Breast epithelium (tissue), 4 donors: ENCODE measurements around the gene MTUS2. TPM values are rescaled to one million over a fixed set of nuclear protein-coding genes. Genes with fewer than 3 reads are reported as not detected.
A peak's percentile ranks its signal among the peaks of the same experiment; 100 is the strongest.

Source experiments
- DNase-seq, 2 donors: peaks; one replicate each; pipeline ENCODE4 v3.0.0-alpha.2; 2019; ENCODE audit warnings: low spot score in 2 of 2
- H3K27ac ChIP-seq, 2 donors: fragments of 200-600 bp; sonication (generic) in 1 of 2; one replicate each; pipeline ENCODE4 v1.5.1; 2016 to 2019; ENCODE audit warnings: mild to moderate bottlenecking in 1 of 2
- H3K27me3 ChIP-seq, 2 donors: fragments of 200-600 bp; sonication (generic) in 1 of 2; one replicate each; pipeline versions ENCODE4 v1.5.1 to v1.6.0; 2017 to 2019; ENCODE audit warnings: control low read depth in 1 of 2, mild to moderate bottlenecking in 1 of 2
- H3K36me3 ChIP-seq: fragments of 200-600 bp; one replicate; pipeline ENCODE4 v1.5.1; 2019
- H3K4me1 ChIP-seq, 2 donors: fragments of 200-600 bp; sonication (generic); one replicate each; pipeline ENCODE4 v1.5.1; 2016 to 2019; ENCODE audit warnings: control low read depth in 1 of 2
- H3K4me3 ChIP-seq, 3 donors: fragments of 200-600 bp; sonication (generic); 1 replicate in 2 of 3; 2 replicates in 1 of 3; pipeline ENCODE4 v1.5.1; 2016 to 2019; ENCODE audit warnings: mild to moderate bottlenecking in 3 of 3, moderate library complexity in 2 of 3
- H3K9me3 ChIP-seq, 2 donors: fragments of 200-600 bp; sonication (generic) in 1 of 2; one replicate each; pipeline ENCODE4 v1.5.1; 2016 to 2019; ENCODE audit warnings: control low read depth in 1 of 2
- POLR2A ChIP-seq: fragments of 450-650 bp; IDR thresholded peaks from one replicate; pipeline ENCODE4 v1.6.1; 2016; ENCODE audit warnings: antibody characterized with exemption, mild to moderate bottlenecking, moderate library complexity
- POLR2AphosphoS5 ChIP-seq, 3 donors: sonication (generic); formaldehyde crosslinking; IDR thresholded peaks; one replicate each; pipeline ENCODE4 v1.6.1; 2017; ENCODE audit warnings: antibody characterized with exemption in 3 of 3
- intact Hi-C: fragments of 100-400 bp; cut with DNase I; formaldehyde crosslinking; loops from one replicate; pipeline ENCODE4 v1.15.1; 2023; ENCODE audit warnings: low total_unique reads
- total RNA-seq, 3 donors: library from RNA; depleted of rRNA; stranded (reverse); fragments of >200 nt; gene quantifications; one replicate each; pipeline ENCODE4 v1.1.0, GENCODE V29; 2016
- TF ChIP-seq, protein P1 (sequence below), 3 donors: fragments of 450-650 bp; IDR thresholded peaks; one replicate each; pipeline ENCODE4 v1.5.1; 2016 to 2017; ENCODE audit warnings: antibody characterized with exemption in 3 of 3, mild to moderate bottlenecking in 3 of 3, moderate library complexity in 3 of 3

Gene MTUS2
- 1 to 10 TPM in 1 of 3 donors, under 1 TPM in 1, not detected in 1; under 0.01 to 1.0 TPM for total RNA-seq

GRCh38 chr13:28820099-28821051 is at the start of gene MTUS2:
Gene MTUS2, plus strand, starts transcription at chr13:28820339.
- H3K27ac ChIP-seq: no peak within 1 kb of the TSS
- no peak for DNase-seq
- H3K36me3 ChIP-seq: no peaks in the 10 kb centered on the region
- H3K9me3 ChIP-seq: no peaks in the 10 kb centered on the region
- TF ChIP-seq POLR2A (no peak), POLR2AphosphoS5 (IDR thresholded peaks at IDR 0.05) (no peak)
- TF ChIP-seq, protein P1, sequence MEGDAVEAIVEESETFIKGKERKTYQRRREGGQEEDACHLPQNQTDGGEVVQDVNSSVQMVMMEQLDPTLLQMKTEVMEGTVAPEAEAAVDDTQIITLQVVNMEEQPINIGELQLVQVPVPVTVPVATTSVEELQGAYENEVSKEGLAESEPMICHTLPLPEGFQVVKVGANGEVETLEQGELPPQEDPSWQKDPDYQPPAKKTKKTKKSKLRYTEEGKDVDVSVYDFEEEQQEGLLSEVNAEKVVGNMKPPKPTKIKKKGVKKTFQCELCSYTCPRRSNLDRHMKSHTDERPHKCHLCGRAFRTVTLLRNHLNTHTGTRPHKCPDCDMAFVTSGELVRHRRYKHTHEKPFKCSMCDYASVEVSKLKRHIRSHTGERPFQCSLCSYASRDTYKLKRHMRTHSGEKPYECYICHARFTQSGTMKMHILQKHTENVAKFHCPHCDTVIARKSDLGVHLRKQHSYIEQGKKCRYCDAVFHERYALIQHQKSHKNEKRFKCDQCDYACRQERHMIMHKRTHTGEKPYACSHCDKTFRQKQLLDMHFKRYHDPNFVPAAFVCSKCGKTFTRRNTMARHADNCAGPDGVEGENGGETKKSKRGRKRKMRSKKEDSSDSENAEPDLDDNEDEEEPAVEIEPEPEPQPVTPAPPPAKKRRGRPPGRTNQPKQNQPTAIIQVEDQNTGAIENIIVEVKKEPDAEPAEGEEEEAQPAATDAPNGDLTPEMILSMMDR (IDR thresholded peaks at IDR 0.05): no peak
- H3K4me1 ChIP-seq: peaks cover 3 to 4% of the 10 kb centered on the region in 2 donors
- peaks cover 0 to 38% of the 10 kb centered on the region in 2 donors for H3K27me3 ChIP-seq
- intact Hi-C loops: no loop called here
- peak within 1 kb of the TSS; percentile 12 to 69 (median 48) for H3K4me3 ChIP-seq

GRCh38 chr13:28778308-28779215 is 41.6 kb upstream of the MTUS2 start:
- H3K9me3 ChIP-seq: peaks cover 0 to 15% of the 10 kb centered on the region in 2 donors
- DNase-seq: no peak

GRCh38 chr13:28792992-28793391 is 27.1 kb upstream of the MTUS2 start:
- H3K27me3 ChIP-seq: no peaks in the 10 kb centered on the region
- H3K27ac ChIP-seq: no peak overlapping the region
- H3K9me3 ChIP-seq: no peaks in the 10 kb centered on the region
- TF ChIP-seq POLR2AphosphoS5 (IDR thresholded peaks at IDR 0.05): no peak
- TF ChIP-seq POLR2A: no peak
- TF ChIP-seq, protein P1 (IDR thresholded peaks at IDR 0.05): no peak
- no peaks in the 10 kb centered on the region for H3K4me1 ChIP-seq
- no peak for DNase-seq
- no peaks in the 10 kb centered on the region for H3K36me3 ChIP-seq
- intact Hi-C loops: no loop called here
- no peak overlapping the region for H3K4me3 ChIP-seq

More at GRCh38 chr13:28778308-28779215, 41.6 kb upstream of the MTUS2 start:
- Histone ChIP-seq H3K36me3 (no peaks in the 10 kb centered on the region), H3K4me3 (no peak overlapping the region), H3K27ac (no peak overlapping the region), H3K4me1 (no peaks in the 10 kb centered on the region), H3K27me3 (no peaks in the 10 kb centered on the region)
- intact Hi-C loops: no loop called here
- TF ChIP-seq POLR2AphosphoS5 (IDR thresholded peaks at IDR 0.05) (no peak), POLR2A (no peak)
- TF ChIP-seq, protein P1 (IDR thresholded peaks at IDR 0.05): no peak

- H3K36me3 ChIP-seq: no peaks in the 10 kb centered on the region
- no peaks in the 10 kb centered on the region for H3K4me1 ChIP-seq
- no peak for TF ChIP-seq POLR2A
- TF ChIP-seq, protein P1 (IDR thresholded peaks at IDR 0.05): no peak
- no peak for TF ChIP-seq POLR2AphosphoS5 (IDR thresholded peaks at IDR 0.05)
- no peak overlapping the region for H3K4me3 ChIP-seq
- no peaks in the 10 kb centered on the region for H3K9me3 ChIP-seq
- DNase-seq: no peak
- intact Hi-C loops: no loop called here
- H3K27me3 ChIP-seq: peaks cover 0 to 3% of the 10 kb centered on the region in 2 donors
- H3K27ac ChIP-seq: no peak overlapping the region
Measured at GRCh38 chr13:28794396-28794795, 25.7 kb upstream of the MTUS2 start.
